GM12873 (cell line): ENCODE measurements around the gene LIPG.

Experiments
- CTCF ChIP-seq: IDR thresholded peaks from 2 replicates; pipeline ENCODE4 v1.5.1; 2012; ENCODE audit warnings: low read depth, mild to moderate bottlenecking, moderate library complexity, low read length, control low read depth; ENCODE audit not compliant: insufficient read depth; ENCODE audit errors: missing control alignments

Gene LIPG

GRCh38 chr18:49566985-49567384 lies 5.1 kb downstream of the LIPG start:
- TF ChIP-seq CTCF: no peak

- no peak for TF ChIP-seq CTCF
Measured at GRCh38 chr18:49569724-49570123, 7.9 kb downstream of the LIPG start.

- no peak for TF ChIP-seq CTCF
Measured at GRCh38 chr18:49570836-49571235, 9.0 kb downstream of the LIPG start.

- no peak for TF ChIP-seq CTCF
Measured at GRCh38 chr18:49572611-49573345, 10.9 kb downstream of the LIPG start.

- TF ChIP-seq CTCF: no peak
Measured at GRCh38 chr18:49573835-49574234, 12.0 kb downstream of the LIPG start.

- TF ChIP-seq CTCF: no peak
Measured at GRCh38 chr18:49580279-49580678, 18.4 kb downstream of the LIPG start.

GRCh38 chr18:49581371-49581770 lies 19.5 kb downstream of the LIPG start:
- no peak for TF ChIP-seq CTCF
